Caco-2 (cell line): ENCODE results near the gene NCOA4. TPM values are rescaled to one million over a fixed set of nuclear protein-coding genes. Genes with fewer than 3 reads are reported as not detected.

Experiments
- BruUV-seq: library from RNA; stranded (reverse); fragments of 400-500 nt; replicated peaks from 2 replicates; lab custom pipeline; 2021; lab: Mats Ljungman, UMichigan
- CTCF ChIA-PET: fragments of 300-600 bp; sonication (Branson Sonifier 250); formaldehyde crosslinking; loops from one replicate; lab custom pipeline; 2022; ENCODE audit warnings: antibody characterized with exemption; lab: Charles Lee
- POLR2A ChIA-PET: fragments of 300-600 bp; sonication (Branson Sonifier 250); formaldehyde crosslinking; loops from one replicate; lab custom pipeline; 2022; ENCODE audit warnings: antibody characterized with exemption; lab: Charles Lee
- DNase-seq, 2 experiments: peaks; one replicate each; pipeline versions ENCODE4 v3.0.0 to v3.0.0-alpha.2; 2020 to 2022
- H3K27me3 ChIP-seq: replicated peaks from 2 replicates; pipeline ENCODE4 v1.6.0; 2011; ENCODE audit warnings: low read length; ENCODE audit not compliant: control insufficient read depth, insufficient read depth
- H3K36me3 ChIP-seq: 2 replicates; pipeline ENCODE4 v1.5.1; 2011; ENCODE audit warnings: low read length; ENCODE audit not compliant: control insufficient read depth, insufficient read depth
- H3K4me1 ChIP-seq: fragments of 250-450 bp; sonication (Bioruptor Pico); 2 replicates; pipeline ENCODE4 v1.5.1; 2020; ENCODE audit warnings: mild to moderate bottlenecking
- H3K4me3 ChIP-seq: 2 replicates; pipeline ENCODE4 v1.5.1; 2011; ENCODE audit warnings: low read depth, mild to moderate bottlenecking, control low read depth, low read length
- H3K9me3 ChIP-seq: fragments of 250-450 bp; sonication (Bioruptor Pico); 2 replicates; pipeline ENCODE4 v1.5.1; 2020; ENCODE audit warnings: mild to moderate bottlenecking, moderate library complexity
- H3K27ac Mint-ChIP-seq: one replicate; pipeline ENCODE4 v1.8.0; 2022; ENCODE audit warnings: mixed read lengths; ENCODE audit not compliant: unreplicated experiment
- H3K27me3 Mint-ChIP-seq: one replicate; pipeline ENCODE4 v1.8.0; 2022; ENCODE audit warnings: mixed read lengths; ENCODE audit not compliant: insufficient read depth, unreplicated experiment
- H3K36me3 Mint-ChIP-seq: one replicate; pipeline ENCODE4 v1.8.0; 2022; ENCODE audit warnings: mild to moderate bottlenecking, mixed read lengths; ENCODE audit not compliant: insufficient read depth, unreplicated experiment
- H3K4me1 Mint-ChIP-seq: one replicate; pipeline ENCODE4 v1.8.0; 2022; ENCODE audit warnings: low read depth, mixed read lengths; ENCODE audit not compliant: unreplicated experiment
- H3K4me3 Mint-ChIP-seq: one replicate; pipeline ENCODE4 v1.8.0; 2022; ENCODE audit warnings: mild to moderate bottlenecking, moderate library complexity, mixed read lengths; ENCODE audit not compliant: unreplicated experiment
- H3K9me3 Mint-ChIP-seq: one replicate; pipeline ENCODE4 v1.8.0; 2022; ENCODE audit warnings: mixed read lengths; ENCODE audit not compliant: unreplicated experiment
- CTCF ChIP-seq, 2 experiments: fragments of 200-600 bp in 1 of 2; IDR thresholded peaks; 1 replicate in 1 of 2; 2 replicates in 1 of 2; pipeline versions ENCODE4 v1.5.1 to v1.8.0; 2011 to 2022; ENCODE audit warnings: antibody characterized with exemption in 1 of 2, control low read depth in 1 of 2, inconsistent platforms in 1 of 2, low read depth in 1 of 2, low read length in 1 of 2, mild to moderate bottlenecking in 1 of 2, moderate library complexity in 1 of 2; ENCODE audit not compliant: insufficient read depth in 1 of 2, severe bottlenecking in 1 of 2, unreplicated experiment in 1 of 2
- intact Hi-C: fragments of 100-400 bp; cut with micrococcal nuclease; formaldehyde crosslinking; loops from one replicate; pipeline ENCODE4 v1.10.0; 2022; ENCODE audit not compliant: unreplicated experiment
- total RNA-seq: library from RNA; stranded (reverse); gene quantifications from 2 replicates; pipeline ENCODE4 v1.2.3, GENCODE V29; 2022

NCOA4 gene
- total RNA-seq, 1 experiment from 2014 or later: 139 TPM

- Mint-ChIP-seq H3K9me3 (no peaks in the 10 kb centered on the region), H3K27me3 (no peaks in the 10 kb centered on the region), H3K4me1 (peaks cover 35% of the 10 kb centered on the region), H3K27ac (no peak overlapping the region), H3K36me3 (peaks cover 58% of the 10 kb centered on the region), H3K4me3 (no peak overlapping the region)
- Histone ChIP-seq H3K4me3 (no peak overlapping the region), H3K36me3 (0 out of 2 replicates have a peak, but pooled peaks cover 1% of the 10 kb centered on the region), H3K9me3 (no peaks in the 10 kb centered on the region), H3K4me1 (peaks cover 41% of the 10 kb centered on the region), H3K27me3 (no peaks in the 10 kb centered on the region)
- no peak for TF ChIP-seq CTCF (IDR thresholded peaks at IDR 0.05; ENCODE audit: insufficient read depth in 1 of 2, low read depth in 1 of 2, low read length in 1 of 2, severe bottlenecking in 1 of 2, unreplicated experiment in 1 of 2)
- BruUV-seq: no TSS peak
- no peak for DNase-seq
- ChIA-PET POLR2A (no interaction called here), CTCF (interaction anchor here (0.6 kb wide), 1 partner anchor 782 kb away, joined by 4 read pairs; no protein-coding TSS in a partner anchor)
- intact Hi-C loops: no loop called here
These were observed 12.7 kb downstream of the NCOA4 start for GRCh38 chr10:46017733-46018132.

- Histone ChIP-seq H3K36me3 (0 out of 2 replicates have a peak, but pooled peaks cover 1% of the 10 kb centered on the region), H3K27me3 (no peaks in the 10 kb centered on the region), H3K4me3 (no peak overlapping the region), H3K4me1 (peaks cover 41% of the 10 kb centered on the region), H3K9me3 (no peaks in the 10 kb centered on the region)
- CTCF ChIA-PET: no interaction called here
- intact Hi-C loops: no loop called here
- no peaks in the 10 kb centered on the region for H3K27me3 Mint-ChIP-seq
- H3K4me1 Mint-ChIP-seq: peaks cover 27% of the 10 kb centered on the region
- POLR2A ChIA-PET: no interaction called here
- no peak for DNase-seq
- H3K36me3 Mint-ChIP-seq: peaks cover 58% of the 10 kb centered on the region
- no peak overlapping the region for H3K27ac Mint-ChIP-seq
- no TSS peak for BruUV-seq
- H3K4me3 Mint-ChIP-seq: no peak overlapping the region
- TF ChIP-seq CTCF (IDR thresholded peaks at IDR 0.05; ENCODE audit: insufficient read depth in 1 of 2, low read depth in 1 of 2, low read length in 1 of 2, severe bottlenecking in 1 of 2, unreplicated experiment in 1 of 2): no peak
- no peaks in the 10 kb centered on the region for H3K9me3 Mint-ChIP-seq
These were observed 13.6 kb downstream of the NCOA4 start for GRCh38 chr10:46016811-46017210.

GRCh38 chr10:46016190-46016589, 14.2 kb downstream of the NCOA4 start:
- no peaks in the 10 kb centered on the region for H3K9me3 Mint-ChIP-seq
- no peak for DNase-seq
- no TSS peak for BruUV-seq
- CTCF ChIA-PET: interaction anchor here (0.5 kb wide), 1 partner anchor 15 kb away, joined by 3 read pairs; no protein-coding TSS in a partner anchor
- peaks cover 64% of the 10 kb centered on the region for H3K36me3 Mint-ChIP-seq
- no peaks in the 10 kb centered on the region for H3K27me3 Mint-ChIP-seq
- Histone ChIP-seq H3K4me1 (peaks cover 41% of the 10 kb centered on the region), H3K36me3 (0 out of 2 replicates have a peak, but pooled peaks cover 1% of the 10 kb centered on the region), H3K4me3 (no peak overlapping the region), H3K27me3 (no peaks in the 10 kb centered on the region), H3K9me3 (no peaks in the 10 kb centered on the region)
- H3K4me1 Mint-ChIP-seq: peaks cover 26% of the 10 kb centered on the region
- no peak overlapping the region for H3K27ac Mint-ChIP-seq
- intact Hi-C loops: no loop called here
- no peak overlapping the region for H3K4me3 Mint-ChIP-seq
- POLR2A ChIA-PET: no interaction called here
- no peak for TF ChIP-seq CTCF (IDR thresholded peaks at IDR 0.05; ENCODE audit: insufficient read depth in 1 of 2, low read depth in 1 of 2, low read length in 1 of 2, severe bottlenecking in 1 of 2, unreplicated experiment in 1 of 2)
